Fibroblast of lung (primary cell): ENCODE measurements around the gene CRYBA4. TPM values are rescaled to one million over a fixed set of nuclear protein-coding genes. Genes with fewer than 3 reads are reported as not detected.
A peak's percentile ranks its signal among the peaks of the same experiment; 100 is the strongest.

ENCODE experiments used
- DNase-seq, 2 donors: peaks; one replicate each; pipeline versions ENCODE4 v3.0.0 to v3.0.0-alpha.2; 2010; ENCODE audit warnings: low read depth in 2 of 2
- H2AFZ ChIP-seq: 2 replicates; pipeline ENCODE4 v1.5.1; 2012; ENCODE audit warnings: low read length, control low read depth, inconsistent platforms
- H3K27ac ChIP-seq: 2 replicates; pipeline ENCODE4 v1.5.1; 2011; ENCODE audit warnings: low read length, control low read depth; ENCODE audit not compliant: insufficient read depth
- H3K27me3 ChIP-seq: 2 replicates; pipeline ENCODE4 v1.5.1; 2011; ENCODE audit warnings: mild to moderate bottlenecking, low read length; ENCODE audit not compliant: control insufficient read depth, insufficient read depth
- H3K36me3 ChIP-seq: 2 replicates; pipeline ENCODE4 v1.5.1; 2011; ENCODE audit warnings: low read length; ENCODE audit not compliant: control insufficient read depth, insufficient read depth
- H3K4me1 ChIP-seq: 2 replicates; pipeline ENCODE4 v1.5.1; 2011; ENCODE audit warnings: low read length; ENCODE audit not compliant: control insufficient read depth, insufficient read depth; ENCODE audit errors: extremely low read depth
- H3K4me2 ChIP-seq: 2 replicates; pipeline ENCODE4 v1.5.1; 2011; ENCODE audit warnings: low read length, control low read depth; ENCODE audit not compliant: insufficient read depth; ENCODE audit errors: extremely low read depth
- H3K4me3 ChIP-seq, 4 experiments: fragments of 200-600 bp in 1 of 4; sonication (generic) in 1 of 4; replicated peaks in 1 of 4; 2 replicates each; pipeline ENCODE4 v1.5.1; 2011 to 2016; ENCODE audit warnings: low read length in 4 of 4, low read depth in 3 of 4, mild to moderate bottlenecking in 3 of 4, control low read depth in 2 of 4, inconsistent platforms in 1 of 4, mixed read lengths in 1 of 4; ENCODE audit not compliant: insufficient read depth in 1 of 4; ENCODE audit errors: control extremely low read depth in 1 of 4
- H3K79me2 ChIP-seq: 2 replicates; pipeline ENCODE4 v1.5.1; 2012; ENCODE audit warnings: mild to moderate bottlenecking, low read length, inconsistent platforms; ENCODE audit not compliant: control insufficient read depth, insufficient read depth
- H3K9ac ChIP-seq: 2 replicates; pipeline ENCODE4 v1.5.1; 2011; ENCODE audit warnings: mild to moderate bottlenecking, low read length, control low read depth; ENCODE audit not compliant: insufficient read depth
- H3K9me3 ChIP-seq: 2 replicates; pipeline ENCODE4 v1.5.1; 2012; ENCODE audit warnings: low read depth, low read length; ENCODE audit not compliant: control insufficient read depth, insufficient read depth
- H4K20me1 ChIP-seq: 2 replicates; pipeline ENCODE4 v1.5.1; 2011; ENCODE audit warnings: low read length; ENCODE audit not compliant: control insufficient read depth, insufficient read depth; ENCODE audit errors: extremely low read depth
- EZH2 ChIP-seq: IDR thresholded peaks from 2 replicates; pipeline ENCODE4 v1.5.1; 2012; ENCODE audit warnings: low read length, control low read depth, mild to moderate bottlenecking; ENCODE audit errors: missing control alignments
- polyA plus RNA-seq, 2 donors: library from polyadenylated mRNA; depleted of rRNA in 1 of 2; stranded (reverse) in 1 of 2; unstranded in 1 of 2; fragments of >200 nt; gene quantifications; 2 replicates each; pipeline ENCODE4 v1.2.1, GENCODE V29; 2011 to 2012; ENCODE audit warnings: missing spikeins in 1 of 2
- total RNA-seq: library from RNA; depleted of rRNA; stranded (reverse); fragments of >200 nt; gene quantifications from 2 replicates; pipeline ENCODE4 v1.2.1, GENCODE V29; 2014
- TF ChIP-seq, protein P1 (sequence below), 2 donors: IDR thresholded peaks in 1 of 2; conservative IDR thresholded peaks in 1 of 2; 1 replicate in 1 of 2; 2 replicates in 1 of 2; pipeline ENCODE4 v1.5.1; 2011 to 2012; ENCODE audit warnings: low read length in 2 of 2, control low read depth in 1 of 2, inconsistent platforms in 1 of 2, low read depth in 1 of 2, mild to moderate bottlenecking in 1 of 2

The CRYBA4 gene
- total and polyA plus RNA-seq, 2 donors (not counting 1 experiment from before 2014, with no cell fraction given) = not detected

GRCh38 chr22:26660961-26661578 lies 39.3 kb downstream of the CRYBA4 start:
- Histone ChIP-seq H3K27me3 (peaks cover 16% of the 10 kb centered on the region), H3K79me2 (no peaks in the 10 kb centered on the region)
- TF ChIP-seq EZH2 = no peak
- TF ChIP-seq, protein P1, sequence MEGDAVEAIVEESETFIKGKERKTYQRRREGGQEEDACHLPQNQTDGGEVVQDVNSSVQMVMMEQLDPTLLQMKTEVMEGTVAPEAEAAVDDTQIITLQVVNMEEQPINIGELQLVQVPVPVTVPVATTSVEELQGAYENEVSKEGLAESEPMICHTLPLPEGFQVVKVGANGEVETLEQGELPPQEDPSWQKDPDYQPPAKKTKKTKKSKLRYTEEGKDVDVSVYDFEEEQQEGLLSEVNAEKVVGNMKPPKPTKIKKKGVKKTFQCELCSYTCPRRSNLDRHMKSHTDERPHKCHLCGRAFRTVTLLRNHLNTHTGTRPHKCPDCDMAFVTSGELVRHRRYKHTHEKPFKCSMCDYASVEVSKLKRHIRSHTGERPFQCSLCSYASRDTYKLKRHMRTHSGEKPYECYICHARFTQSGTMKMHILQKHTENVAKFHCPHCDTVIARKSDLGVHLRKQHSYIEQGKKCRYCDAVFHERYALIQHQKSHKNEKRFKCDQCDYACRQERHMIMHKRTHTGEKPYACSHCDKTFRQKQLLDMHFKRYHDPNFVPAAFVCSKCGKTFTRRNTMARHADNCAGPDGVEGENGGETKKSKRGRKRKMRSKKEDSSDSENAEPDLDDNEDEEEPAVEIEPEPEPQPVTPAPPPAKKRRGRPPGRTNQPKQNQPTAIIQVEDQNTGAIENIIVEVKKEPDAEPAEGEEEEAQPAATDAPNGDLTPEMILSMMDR (conservative IDR thresholded peaks at IDR 0.05 in 1 of 2, IDR thresholded peaks at IDR 0.05 in 1 of 2; ENCODE audit: low read depth in 1 of 2, low read length in 2 of 2) = no peak

GRCh38 chr22:26662160-26662559 lies 40.4 kb downstream of the CRYBA4 start:
- Histone ChIP-seq H3K79me2 (no peaks in the 10 kb centered on the region), H3K4me2 (no peak overlapping the region), H3K27ac (no peak overlapping the region), H4K20me1 (no peaks in the 10 kb centered on the region), H3K36me3 (no peaks in the 10 kb centered on the region), H2AFZ (no peak overlapping the region), H3K9me3 (no peaks in the 10 kb centered on the region), H3K4me1 (peaks cover 12% of the 10 kb centered on the region), H3K4me3 (no peak overlapping the region), H3K9ac (no peak overlapping the region), H3K27me3 (peaks cover 9% of the 10 kb centered on the region)
- no peak for DNase-seq
- TF ChIP-seq, protein P1 (conservative IDR thresholded peaks at IDR 0.05 in 1 of 2, IDR thresholded peaks at IDR 0.05 in 1 of 2; ENCODE audit: low read depth in 1 of 2, low read length in 2 of 2) = no peak
- no peak for TF ChIP-seq EZH2

More at GRCh38 chr22:26660961-26661578, 39.3 kb downstream of the CRYBA4 start:
- H2AFZ ChIP-seq = no peak overlapping the region
- peaks cover 12% of the 10 kb centered on the region for H3K4me1 ChIP-seq
- no peaks in the 10 kb centered on the region for H3K9me3 ChIP-seq
- no peak overlapping the region for H3K9ac ChIP-seq
- no peaks in the 10 kb centered on the region for H3K36me3 ChIP-seq
- no peak overlapping the region for H3K4me3 ChIP-seq
- DNase-seq = peak in 1 of 2 donors; percentile 25
- no peaks in the 10 kb centered on the region for H4K20me1 ChIP-seq
- no peak overlapping the region for H3K4me2 ChIP-seq
- H3K27ac ChIP-seq = no peak overlapping the region

- Histone ChIP-seq H3K4me2 (no peak overlapping the region), H3K79me2 (no peaks in the 10 kb centered on the region), H3K27me3 (peaks cover 2% of the 10 kb centered on the region), H3K36me3 (no peaks in the 10 kb centered on the region), H3K4me3 (no peak overlapping the region), H3K9me3 (no peaks in the 10 kb centered on the region), H3K4me1 (peaks cover 8% of the 10 kb centered on the region), H3K27ac (no peak overlapping the region), H2AFZ (no peak overlapping the region), H4K20me1 (no peaks in the 10 kb centered on the region), H3K9ac (no peak overlapping the region)
- no peak for TF ChIP-seq EZH2
- TF ChIP-seq, protein P1 (conservative IDR thresholded peaks at IDR 0.05 in 1 of 2, IDR thresholded peaks at IDR 0.05 in 1 of 2; ENCODE audit: low read depth in 1 of 2, low read length in 2 of 2) = no peak
- no peak for DNase-seq
These were observed 41.7 kb downstream of the CRYBA4 start for GRCh38 chr22:26663374-26663923.
